ENCODE data around the gene ORAI1. TPM values are rescaled to one million over a fixed set of nuclear protein-coding genes. Genes with fewer than 3 reads are reported as not detected.

ORAI1 gene
- total and polyA plus RNA-seq, 2 of the 13 experiments (the other 11 are each of a cell fraction or from before 2014, with no cell fraction given): 9.2 to 17.2 TPM

GRCh38 chr12:121648458-121649028, 22.2 kb downstream of the ORAI1 start (continued):
- TF ChIP-seq BCLAF1 (IDR thresholded peaks at IDR 0.05) (no peak), BCL6 (CRISPR knock-in tag; IDR thresholded peaks at IDR 0.05) (no peak), SPEN (CRISPR knock-in tag; IDR thresholded peaks at IDR 0.05; ENCODE audit: low read depth) (no peak), ZEB1 (IDR thresholded peaks at IDR 0.05; ENCODE audit: insufficient replicate concordance, low read depth) (no peak), KDM6A (CRISPR knock-in tag; IDR thresholded peaks at IDR 0.05; ENCODE audit: low read depth) (no peak), SMARCE1 (IDR thresholded peaks at IDR 0.05; ENCODE audit: borderline replicate concordance) (no peak), ZBTB7B (CRISPR knock-in tag; IDR thresholded peaks at IDR 0.05) (no peak)

DNA sequence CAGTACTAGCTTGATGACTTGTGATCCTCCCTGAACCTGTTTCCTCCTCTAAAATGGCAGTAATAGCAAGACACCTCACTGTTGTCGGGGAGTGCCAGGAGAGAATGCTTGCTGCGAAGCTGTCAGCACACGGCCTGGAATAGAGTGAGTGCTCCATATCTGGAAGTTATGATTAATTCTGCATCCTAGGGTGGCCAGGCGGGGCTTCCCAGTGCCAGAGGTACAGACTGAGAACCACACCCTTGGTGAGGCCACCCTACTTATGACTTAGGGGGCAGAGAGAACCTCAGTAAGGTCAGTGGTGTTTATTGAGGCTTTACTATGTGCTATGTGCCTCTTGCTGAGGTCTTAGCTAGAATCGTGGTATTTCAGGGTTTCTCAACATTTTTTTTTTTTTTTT, 23.0 kb downstream of the ORAI1 start:
- no TSS peak for BruUV-seq (replicated peaks)
- H3K36me3 ChIP-seq (replicated peaks in 1 of 2; ENCODE audit: control insufficient read depth in 1 of 2, insufficient read depth in 2 of 2, low read length in 2 of 2): no peaks in the 10 kb centered on the region
- no peaks in the 10 kb centered on the region for H3K9me3 ChIP-seq (ENCODE audit: low read length)
- H2AFZ ChIP-seq (ENCODE audit: low read length): no peak overlapping the region
- no peak overlapping the region for H3K4me3 ChIP-seq (replicated peaks in 1 of 3; ENCODE audit: insufficient read depth in 1 of 3, low read depth in 2 of 3, low read length in 3 of 3)
- WGBS (ENCODE audit: low lambda C conversion rate): 89% methylated on average over 3 of the region's 5 CpGs
- in situ Hi-C loops (cut with HindIII; ENCODE audit: extremely low pct_ligation_motif_present, low pct_unique_long_range_greater_than_20kb) (no loop called here), intact Hi-C loops (cut with micrococcal nuclease; ENCODE audit: unreplicated experiment) (no loop called here)
- H3K27ac ChIP-seq (ENCODE audit: extremely low read length, insufficient read depth, low read length): no peak overlapping the region
- ChIA-PET POLR2A (no interaction called here), CTCF (ENCODE audit: low intra/inter-chr PET ratio, low total read pairs) (no interaction called here)
- FAIRE-seq: no peak
- H3K4me2 ChIP-seq (ENCODE audit: low read depth, low read length): no peak overlapping the region
- H3K79me2 ChIP-seq (ENCODE audit: insufficient read depth, low read length): no peaks in the 10 kb centered on the region
- H4K20me1 ChIP-seq (ENCODE audit: insufficient read depth, low read length): no peaks in the 10 kb centered on the region
- no peak for DNase-seq (ENCODE audit: low spot score)
- no peaks in the 10 kb centered on the region for H3K27me3 ChIP-seq (ENCODE audit: control insufficient read depth in 1 of 2, insufficient read depth in 2 of 2, low read length in 2 of 2)
- H3K9ac ChIP-seq (ENCODE audit: insufficient read depth, low read depth, low read length): no peak overlapping the region
- no peaks in the 10 kb centered on the region for H3K4me1 ChIP-seq (ENCODE audit: insufficient read depth, low read length)
- no peak for ATAC-seq
- TF ChIP-seq HCFC1 (IDR thresholded peaks at IDR 0.05; ENCODE audit: low read depth, low read length): no peak
- no peak for TF ChIP-seq PHF21A (CRISPR knock-in tag; IDR thresholded peaks at IDR 0.05)
- no peak for TF ChIP-seq ZNF276 (CRISPR knock-in tag; IDR thresholded peaks at IDR 0.05; ENCODE audit: low read depth)
- TF ChIP-seq, protein P1, sequence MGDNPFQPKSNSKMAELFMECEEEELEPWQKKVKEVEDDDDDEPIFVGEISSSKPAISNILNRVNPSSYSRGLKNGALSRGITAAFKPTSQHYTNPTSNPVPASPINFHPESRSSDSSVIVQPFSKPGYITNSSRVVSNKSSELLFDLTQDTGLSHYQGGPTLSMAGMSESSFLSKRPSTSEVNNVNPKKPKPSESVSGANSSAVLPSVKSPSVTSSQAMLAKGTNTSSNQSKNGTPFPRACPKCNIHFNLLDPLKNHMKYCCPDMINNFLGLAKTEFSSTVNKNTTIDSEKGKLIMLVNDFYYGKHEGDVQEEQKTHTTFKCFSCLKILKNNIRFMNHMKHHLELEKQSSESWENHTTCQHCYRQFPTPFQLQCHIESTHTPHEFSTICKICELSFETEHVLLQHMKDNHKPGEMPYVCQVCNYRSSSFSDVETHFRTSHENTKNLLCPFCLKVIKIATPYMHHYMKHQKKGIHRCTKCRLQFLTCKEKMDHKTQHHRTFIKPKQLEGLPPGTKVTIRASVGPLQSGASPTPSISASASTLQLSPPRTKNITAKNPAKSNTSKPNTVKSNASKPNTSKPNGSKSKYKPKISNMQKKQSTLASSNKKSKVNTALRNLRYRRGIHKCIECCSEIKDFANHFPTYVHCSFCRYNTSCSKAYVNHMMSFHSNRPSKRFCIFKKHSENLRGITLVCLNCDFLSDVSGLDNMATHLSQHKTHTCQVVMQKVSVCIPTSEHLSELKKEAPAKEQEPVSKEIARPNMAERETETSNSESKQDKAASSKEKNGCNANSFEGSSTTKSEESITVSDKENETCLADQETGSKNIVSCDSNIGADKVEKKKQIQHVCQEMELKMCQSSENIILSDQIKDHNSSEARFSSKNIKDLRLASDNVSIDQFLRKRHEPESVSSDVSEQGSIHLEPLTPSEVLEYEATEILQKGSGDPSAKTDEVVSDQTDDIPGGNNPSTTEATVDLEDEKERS (CRISPR knock-in tag; IDR thresholded peaks at IDR 0.05): no peak
- TF ChIP-seq ZNF224 (CRISPR knock-in tag; IDR thresholded peaks at IDR 0.05): no peak
- TF ChIP-seq, protein P2, sequence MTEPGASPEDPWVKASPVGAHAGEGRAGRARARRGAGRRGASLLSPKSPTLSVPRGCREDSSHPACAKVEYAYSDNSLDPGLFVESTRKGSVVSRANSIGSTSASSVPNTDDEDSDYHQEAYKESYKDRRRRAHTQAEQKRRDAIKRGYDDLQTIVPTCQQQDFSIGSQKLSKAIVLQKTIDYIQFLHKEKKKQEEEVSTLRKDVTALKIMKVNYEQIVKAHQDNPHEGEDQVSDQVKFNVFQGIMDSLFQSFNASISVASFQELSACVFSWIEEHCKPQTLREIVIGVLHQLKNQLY (CRISPR knock-in tag; IDR thresholded peaks at IDR 0.05): no peak
- TF ChIP-seq HNF4A (CRISPR knock-in tag; IDR thresholded peaks at IDR 0.05): no peak
- TF ChIP-seq ASH2L (IDR thresholded peaks at IDR 0.05; ENCODE audit: insufficient read length, low read depth, low read length): no peak
- no peak for TF ChIP-seq ZNF772 (CRISPR knock-in tag; IDR thresholded peaks at IDR 0.05)
- no peak for TF ChIP-seq ZNF775 (CRISPR knock-in tag; IDR thresholded peaks at IDR 0.05; ENCODE audit: borderline replicate concordance)
